Measurements from ENCODE around the gene LMBR1L. TPM values are rescaled to one million over a fixed set of nuclear protein-coding genes. Genes with fewer than 3 reads are reported as not detected.

LMBR1L gene
- total and polyA plus RNA-seq, 10 of the 15 experiments (the other 5 are each of a cell fraction or from before 2014, with no cell fraction given) = 2.1 to 42.6 (median 20.0) TPM

GRCh38 chr12:49059045-49059298 is 51.7 kb downstream of the LMBR1L start:
- in situ Hi-C loops (cut with MboI) = no loop called here
- Histone ChIP-seq H4K20me1 (ENCODE audit: control insufficient read depth, insufficient read depth) (peaks cover 16% of the 10 kb centered on the region; the same call in 1 of the 2 replicates), H3K9me3 (replicated peaks; ENCODE audit: control insufficient read depth, insufficient read depth, low read length) (no peaks in the 10 kb centered on the region), H3K4me1 (ENCODE audit: control insufficient read depth, insufficient read depth, low read length) (peaks cover 6% of the 10 kb centered on the region), H3K27ac (ENCODE audit: control insufficient read depth, insufficient read depth) (peak overlapping the region; percentile 99), H3K4me3 (peak overlapping the region; percentile 99), H3K9ac (ENCODE audit: control insufficient read depth, insufficient read depth, low read length) (peak overlapping the region; percentile 98), H3K4me2 (ENCODE audit: control insufficient read depth, insufficient read depth) (peak overlapping the region; percentile 88), H3K36me3 (ENCODE audit: control insufficient read depth in 2 of 2, insufficient read depth in 2 of 2, low read length in 1 of 2) (peaks cover 6 to 9% of the 10 kb centered on the region in 2 experiments), H2AFZ (ENCODE audit: control insufficient read depth, low read depth, low read length) (no peak overlapping the region), H3K27me3 (replicated peaks in 1 of 2; ENCODE audit: control insufficient read depth in 2 of 2, insufficient read depth in 2 of 2, low read length in 1 of 2) (no peaks in the 10 kb centered on the region), H3K79me2 (ENCODE audit: control insufficient read depth, insufficient read depth, low read length) (peaks cover 73% of the 10 kb centered on the region)
- BruUV-seq (replicated peaks) = no TSS peak
- ChIA-PET SMC1A (ENCODE audit: uncharacterized antibody, unreplicated experiment) (interaction anchor here (1.2 to 1.3 kb wide), 4 partner anchors 21 to 208 kb away, joined by 3 to 4 read pairs (median 4); partner anchors contain the start of genes DDX23 and DHH), RAD21 (ENCODE audit: unreplicated experiment) (interaction anchor here (1.0 to 1.5 kb wide), 4 partner anchors 9 to 614 kb away, joined by 3 to 5 read pairs (median 4); partner anchors contain the start of gene RHEBL1), POLR2A (interaction anchor here (0.6 to 5.4 kb wide), 8 partner anchors 8 to 73 kb away, joined by 3 to 32 read pairs (median 4); partner anchors contain the start of genes RHEBL1 and TUBA1B), CTCF (interaction anchor here (1.0 to 5.0 kb wide), 7 partner anchors 12 to 206 kb away, joined by 3 to 26 read pairs (median 4); no protein-coding TSS in a partner anchor)
- ATAC-seq = no peak
- WGBS (ENCODE audit: insufficient coverage, insufficient replicate concordance, low lambda C conversion rate, missing lambda C conversion rate) = 0% methylated on average over 1 of the region's 1 CpG
- intact Hi-C loops (cut with micrococcal nuclease; ENCODE audit: unreplicated experiment) = no loop called here
- DNase-seq (ENCODE audit: low read depth, low spot score) = no peak
- TF ChIP-seq, protein P1, sequence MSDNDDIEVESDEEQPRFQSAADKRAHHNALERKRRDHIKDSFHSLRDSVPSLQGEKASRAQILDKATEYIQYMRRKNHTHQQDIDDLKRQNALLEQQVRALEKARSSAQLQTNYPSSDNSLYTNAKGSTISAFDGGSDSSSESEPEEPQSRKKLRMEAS (IDR thresholded peaks at IDR 0.05; ENCODE audit: low read depth, low read length) = no peak
- no peak for TF ChIP-seq CHD1 (IDR thresholded peaks at IDR 0.05; ENCODE audit: low read depth, low read length)
- no peak for TF ChIP-seq ATF3 (IDR thresholded peaks at IDR 0.05; ENCODE audit: borderline replicate concordance, extremely low read depth, low read depth, low read length)
- TF ChIP-seq SKIL (IDR thresholded peaks at IDR 0.05; ENCODE audit: low read depth, poor library complexity, severe bottlenecking) = no peak
- no peak for TF ChIP-seq NBN (IDR thresholded peaks at IDR 0.05)
- no peak for TF ChIP-seq RB1 (IDR thresholded peaks at IDR 0.05; ENCODE audit: borderline replicate concordance)
- no peak for TF ChIP-seq IKZF2 (IDR thresholded peaks at IDR 0.05)
- no peak for TF ChIP-seq KLF5 (IDR thresholded peaks at IDR 0.05; ENCODE audit: partially characterized antibody)
- no peak for TF ChIP-seq CBFB (IDR thresholded peaks at IDR 0.05; ENCODE audit: low read depth)
- TF ChIP-seq GABPA (IDR thresholded peaks at IDR 0.05; ENCODE audit: low read depth) = no peak
- TF ChIP-seq EED (IDR thresholded peaks at IDR 0.05; ENCODE audit: low read depth) = no peak
- no peak for TF ChIP-seq SUZ12 (IDR thresholded peaks at IDR 0.05; ENCODE audit: unreplicated experiment)
- no peak for TF ChIP-seq PBX3 (IDR thresholded peaks at IDR 0.05; ENCODE audit: insufficient replicate concordance, low read depth, low read length)
- no peak for TF ChIP-seq ZNF384 (IDR thresholded peaks at IDR 0.05; ENCODE audit: borderline replicate concordance, low read depth, low read length)
- no peak for FAIRE-seq

Data from GM12878 (cell line).